H9 (cell line): ENCODE measurements around the gene ZNF423. TPM values are rescaled to one million over a fixed set of nuclear protein-coding genes. Genes with fewer than 3 reads are reported as not detected.

Source experiments
- DNase-seq: peaks from one replicate; pipeline ENCODE4 v3.0.0-alpha.2; 2017
- H2AFZ ChIP-seq: one replicate; pipeline ENCODE4 v1.6.1; 2013; ENCODE audit warnings: mild to moderate bottlenecking, low read length, control low read depth, moderate library complexity
- H2AK5ac ChIP-seq: 2 replicates; pipeline ENCODE4 v1.6.1; 2013; ENCODE audit warnings: low read length, control low read depth, mixed read lengths; ENCODE audit not compliant: insufficient read length
- H2BK120ac ChIP-seq: one replicate; pipeline ENCODE4 v1.6.1; 2013; ENCODE audit warnings: low read depth, mild to moderate bottlenecking, low read length, control low read depth, inconsistent platforms; ENCODE audit not compliant: poor library complexity, severe bottlenecking
- H2BK12ac ChIP-seq: 2 replicates; pipeline ENCODE4 v1.6.1; 2013; ENCODE audit warnings: low read length, control low read depth, mixed read lengths, low read depth; ENCODE audit not compliant: insufficient read length
- H2BK15ac ChIP-seq: 2 replicates; pipeline ENCODE4 v1.6.1; 2013; ENCODE audit warnings: low read depth, low read length, control low read depth
- H2BK20ac ChIP-seq: one replicate; pipeline ENCODE4 v1.6.1; 2013; ENCODE audit warnings: low read depth, mild to moderate bottlenecking, low read length, control low read depth, inconsistent platforms; ENCODE audit not compliant: poor library complexity, severe bottlenecking
- H2BK5ac ChIP-seq: 2 replicates; pipeline ENCODE4 v1.6.1; 2013; ENCODE audit warnings: low read length, control low read depth, mixed read lengths; ENCODE audit not compliant: insufficient read length
- H3K14ac ChIP-seq: 2 replicates; pipeline ENCODE4 v1.6.1; 2013; ENCODE audit warnings: low read length, control low read depth; ENCODE audit not compliant: insufficient read depth
- H3K18ac ChIP-seq: 2 replicates; pipeline ENCODE4 v1.6.1; 2013; ENCODE audit warnings: low read depth, mild to moderate bottlenecking, mixed read lengths, low read length, control low read depth; ENCODE audit not compliant: insufficient read length
- H3K23ac ChIP-seq: 2 replicates; pipeline ENCODE4 v1.6.1; 2013; ENCODE audit warnings: low read length, control low read depth, mixed read lengths, low read depth; ENCODE audit not compliant: insufficient read length
- H3K23me2 ChIP-seq: 2 replicates; pipeline ENCODE4 v1.6.1; 2013; ENCODE audit warnings: low read depth, mild to moderate bottlenecking, mixed read lengths, low read length, control low read depth; ENCODE audit not compliant: insufficient read length, poor library complexity, severe bottlenecking
- H3K27ac ChIP-seq: 2 replicates; pipeline ENCODE4 v1.5.1; 2013; ENCODE audit warnings: low read length, control low read depth, mixed read lengths, low read depth; ENCODE audit not compliant: insufficient read length
- H3K27me3 ChIP-seq: 2 replicates; pipeline ENCODE4 v1.6.1; 2013; ENCODE audit warnings: low read length, control low read depth, inconsistent platforms; ENCODE audit not compliant: insufficient read depth
- H3K4ac ChIP-seq: 2 replicates; pipeline ENCODE4 v1.6.1; 2013; ENCODE audit warnings: low read depth, mild to moderate bottlenecking, control low read depth, inconsistent platforms, low read length, moderate library complexity
- H3K4me1 ChIP-seq: 2 replicates; pipeline ENCODE4 v1.6.1; 2013; ENCODE audit warnings: low read length, control low read depth, inconsistent platforms; ENCODE audit not compliant: insufficient read depth
- H3K4me2 ChIP-seq: 2 replicates; pipeline ENCODE4 v1.6.1; 2013; ENCODE audit warnings: low read length, control low read depth, mixed read lengths; ENCODE audit not compliant: insufficient read length, insufficient read depth
- H3K56ac ChIP-seq: 2 replicates; pipeline ENCODE4 v1.6.1; 2013; ENCODE audit warnings: low read depth, mild to moderate bottlenecking, mixed read lengths, low read length, control low read depth; ENCODE audit not compliant: insufficient read length
- H3K79me1 ChIP-seq: 2 replicates; pipeline ENCODE4 v1.6.1; 2013; ENCODE audit warnings: low read depth, mild to moderate bottlenecking, moderate library complexity, low read length, control low read depth, inconsistent platforms; ENCODE audit not compliant: insufficient read depth, poor library complexity, severe bottlenecking
- H3K79me2 ChIP-seq: 2 replicates; pipeline ENCODE4 v1.6.1; 2013; ENCODE audit warnings: low read length, control low read depth, inconsistent platforms; ENCODE audit not compliant: insufficient read depth
- H3K9ac ChIP-seq: 2 replicates; pipeline ENCODE4 v1.6.1; 2013; ENCODE audit warnings: low read length, control low read depth, mixed read lengths; ENCODE audit not compliant: insufficient read length; ENCODE audit errors: extremely low read depth
- H3K9me3 ChIP-seq: one replicate; pipeline ENCODE4 v1.6.1; 2013; ENCODE audit warnings: low read depth, low read length, inconsistent platforms; ENCODE audit not compliant: control insufficient read depth
- H3T11ph ChIP-seq: one replicate; pipeline ENCODE4 v1.6.1; 2013; ENCODE audit warnings: mild to moderate bottlenecking, low read length, control low read depth, inconsistent platforms
- H4K20me1 ChIP-seq: one replicate; pipeline ENCODE4 v1.6.1; 2013; ENCODE audit not compliant: control insufficient read depth, insufficient read length, insufficient read depth
- H4K5ac ChIP-seq: 2 replicates; pipeline ENCODE4 v1.6.1; 2013; ENCODE audit warnings: low read depth, mild to moderate bottlenecking, mixed read lengths, low read length, control low read depth; ENCODE audit not compliant: insufficient read length
- H4K8ac ChIP-seq: replicated peaks from 2 replicates; pipeline ENCODE4 v1.6.1; 2013; ENCODE audit warnings: low read length, control low read depth, mixed read lengths, low read depth; ENCODE audit not compliant: insufficient read length
- H4K91ac ChIP-seq: 2 replicates; pipeline ENCODE4 v1.6.1; 2013; ENCODE audit warnings: low read depth, mild to moderate bottlenecking, moderate library complexity, mixed read lengths, low read length, control low read depth; ENCODE audit not compliant: insufficient read length
- H3K27ac Mint-ChIP-seq, 3 experiments: 2 replicates in 2 of 3; 3 replicates in 1 of 3; pipeline ENCODE4 v1.8.0; 2020 to 2021; ENCODE audit warnings: mixed read lengths in 3 of 3, mild to moderate bottlenecking in 1 of 3, moderate library complexity in 1 of 3
- H3K27me3 Mint-ChIP-seq: 2 replicates; pipeline ENCODE4 v1.8.0; 2021; ENCODE audit warnings: low read depth, mild to moderate bottlenecking, moderate library complexity, mixed read lengths
- H3K36me3 Mint-ChIP-seq, 3 experiments: 2 replicates in 2 of 3; 3 replicates in 1 of 3; pipeline ENCODE4 v1.8.0; 2020 to 2021; ENCODE audit warnings: low read depth in 3 of 3, mixed read lengths in 3 of 3; ENCODE audit not compliant: insufficient read depth in 1 of 3
- H3K4me1 Mint-ChIP-seq, 2 experiments: 2 replicates each; pipeline ENCODE4 v1.8.0; 2020; ENCODE audit warnings: mixed read lengths in 2 of 2
- H3K4me3 Mint-ChIP-seq, 2 experiments: 2 replicates in 1 of 2; 3 replicates in 1 of 2; pipeline ENCODE4 v1.8.0; 2020 to 2021; ENCODE audit warnings: mild to moderate bottlenecking in 2 of 2, mixed read lengths in 2 of 2, moderate library complexity in 1 of 2
- H3K9me3 Mint-ChIP-seq, 2 experiments: 2 replicates in 1 of 2; 3 replicates in 1 of 2; pipeline ENCODE4 v1.8.0; 2020; ENCODE audit warnings: mild to moderate bottlenecking in 2 of 2, mixed read lengths in 2 of 2, moderate library complexity in 1 of 2
- CTCF ChIP-seq: fragments of 200-600 bp; sonication (generic); conservative IDR thresholded peaks from 3 replicates; pipeline ENCODE4 v1.8.0; 2021; ENCODE audit warnings: antibody characterized with exemption, mild to moderate bottlenecking
- WGBS: extraction: QIAGEN DNeasy Blood & Tissue Kit; methylation state at CpG from one replicate; pipeline ENCODE4 v1.1.7; 2013; ENCODE audit warnings: missing lambda C conversion rate, low lambda C conversion rate, mixed read lengths; ENCODE audit not compliant: insufficient read length; ENCODE audit errors: extremely low coverage; 5-methylcytosine and 5-hydroxymethylcytosine counted together
- total RNA-seq: library from RNA; stranded (reverse); gene quantifications from 2 replicates; pipeline ENCODE4 v1.2.1, GENCODE V29; 2021

The ZNF423 gene
- total RNA-seq, 1 experiment from 2014 or later = 51.5 TPM

GRCh38 chr16:49875806-49876715, 20.1 kb upstream of the ZNF423 start:
- peaks cover 2% of the 10 kb centered on the region; the same call in 1 of the 2 replicates for H3K4me1 ChIP-seq
- no peaks in the 10 kb centered on the region for H3K79me1 ChIP-seq
- no peak overlapping the region for H2BK5ac ChIP-seq
- no peak overlapping the region for H2AK5ac ChIP-seq
- H4K8ac ChIP-seq = no peak overlapping the region
- no peak overlapping the region for H3K56ac ChIP-seq
- Mint-ChIP-seq H3K27me3 (peaks cover 51% of the 10 kb centered on the region), H3K9me3 (no peaks in the 10 kb centered on the region), H3K4me1 (peaks cover 22 to 25% of the 10 kb centered on the region in 2 experiments), H3K27ac (peak overlapping the region in 1 of 3 experiments; percentile 76; a peak in 1 of 7 replicates), H3K36me3 (no peaks in the 10 kb centered on the region), H3K4me3 (peak overlapping the region; percentile 54 to 75)
- peak overlapping the region; percentile 52 for H3K4me2 ChIP-seq
- H3K27me3 ChIP-seq = no peaks in the 10 kb centered on the region
- WGBS = no CpG with 5 or more reads among the region's 45 CpGs
- no peak overlapping the region for H3K4ac ChIP-seq
- no peaks in the 10 kb centered on the region for H4K20me1 ChIP-seq
- H3K18ac ChIP-seq = peak overlapping the region; percentile 22
- no peak overlapping the region for H4K5ac ChIP-seq
- no peaks in the 10 kb centered on the region for H3K79me2 ChIP-seq
- peaks cover 4% of the 10 kb centered on the region for H3K23me2 ChIP-seq
- no peak overlapping the region for H3K23ac ChIP-seq
- no peak overlapping the region for H3K14ac ChIP-seq
- no peak overlapping the region for H3T11ph ChIP-seq
- no peak overlapping the region for H2BK12ac ChIP-seq
- no peak overlapping the region for H3K27ac ChIP-seq
- H2BK15ac ChIP-seq = no peak overlapping the region
- no peak overlapping the region for H2BK120ac ChIP-seq
- no peak for TF ChIP-seq CTCF
- H3K9ac ChIP-seq = no peak overlapping the region
- H2AFZ ChIP-seq = no peak overlapping the region
- H4K91ac ChIP-seq = no peak overlapping the region
- H2BK20ac ChIP-seq = no peak overlapping the region
- H3K9me3 ChIP-seq = no peaks in the 10 kb centered on the region
- no peak for DNase-seq
